Hair follicle dermal papilla cell (primary cell): ENCODE measurements around the gene RALB. TPM values are rescaled to one million over a fixed set of nuclear protein-coding genes. Genes with fewer than 3 reads are reported as not detected.

Experiments
- small RNA-seq: library from RNA; depleted of rRNA; stranded (forward); fragments of <200 nt; gene quantifications from one replicate; pipeline ENCODE3, GENCODE V24; 2012
- total RNA-seq: library from RNA; depleted of rRNA; stranded (reverse); fragments of >200 nt; gene quantifications from 2 replicates; pipeline ENCODE4 v1.2.3, GENCODE V29; 2012

Gene RALB
- 36.2 and 40.8 TPM in 2 replicates for total RNA-seq

GRCh38 chr2:120252225-120253020 lies at the start of gene RALB:
RALB (plus strand) TSS chr2:120252852; CDS start chr2:120278665, 25,813 bp downstream.

GRCh38 chr2:120223034-120223912 lies 29.4 kb upstream of the RALB start, which contains the start of gene TMEM185B:
TMEM185B (minus strand) TSS chr2:120223400; CDS start chr2:120222976, 424 bp downstream.

Small RNA genes lying within 50 kb of the gene (small RNA-seq; reads per million reads assigned to genes)
- not detected for gene MTND4LP14

Other genes with a start within 250 kb of the RALB start
- 10.4 and 15.7 TPM in 2 replicates for gene EPB41L5, start 239.8 kb upstream of the RALB start, total RNA-seq
- 38.6 and 48.4 TPM in 2 replicates for gene TMEM185B, start 29.5 kb upstream of the RALB start, total RNA-seq
- gene INHBB, start 93.3 kb downstream of the RALB start, total RNA-seq = 8.5 and 10.1 TPM in 2 replicates